ENCODE results near the gene SNX20.

The SNX20 gene

GRCh38 chr16:50702725-50703124 is 21.6 kb upstream of the SNX20 start:
- DNase-seq = no peak

DNA sequence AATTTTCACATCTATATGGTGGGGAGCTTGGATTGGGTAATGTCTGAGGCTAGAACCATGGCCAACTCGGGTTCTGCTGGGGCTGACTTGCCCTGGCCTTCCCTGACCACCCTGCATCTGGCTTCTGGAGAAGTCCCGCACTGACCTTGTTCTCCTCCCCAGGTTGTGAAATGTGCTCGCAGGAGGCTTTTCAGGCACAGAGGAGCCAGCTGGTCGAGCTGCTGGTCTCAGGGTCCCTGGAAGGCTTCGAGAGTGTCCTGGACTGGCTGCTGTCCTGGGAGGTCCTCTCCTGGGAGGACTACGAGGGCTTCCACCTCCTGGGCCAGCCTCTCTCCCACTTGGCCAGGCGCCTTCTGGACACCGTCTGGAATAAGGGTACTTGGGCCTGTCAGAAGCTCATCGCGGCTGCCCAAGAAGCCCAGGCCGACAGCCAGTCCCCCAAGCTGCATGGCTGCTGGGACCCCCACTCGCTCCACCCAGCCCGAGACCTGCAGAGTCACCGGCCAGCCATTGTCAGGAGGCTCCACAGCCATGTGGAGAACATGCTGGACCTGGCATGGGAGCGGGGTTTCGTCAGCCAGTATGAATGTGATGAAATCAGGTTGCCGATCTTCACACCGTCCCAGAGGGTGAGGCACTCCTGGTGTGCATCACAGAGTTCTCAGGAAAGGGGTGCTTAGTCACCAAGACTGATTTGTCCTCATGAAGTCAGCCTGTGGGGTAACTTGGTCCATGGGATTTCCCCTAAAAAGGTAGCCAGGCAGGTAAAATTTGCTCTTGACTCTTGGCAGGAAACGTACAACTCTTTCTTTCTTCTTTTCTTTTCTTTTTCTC is 18.4 kb upstream of the SNX20 start:
- no peak for DNase-seq

DNA sequence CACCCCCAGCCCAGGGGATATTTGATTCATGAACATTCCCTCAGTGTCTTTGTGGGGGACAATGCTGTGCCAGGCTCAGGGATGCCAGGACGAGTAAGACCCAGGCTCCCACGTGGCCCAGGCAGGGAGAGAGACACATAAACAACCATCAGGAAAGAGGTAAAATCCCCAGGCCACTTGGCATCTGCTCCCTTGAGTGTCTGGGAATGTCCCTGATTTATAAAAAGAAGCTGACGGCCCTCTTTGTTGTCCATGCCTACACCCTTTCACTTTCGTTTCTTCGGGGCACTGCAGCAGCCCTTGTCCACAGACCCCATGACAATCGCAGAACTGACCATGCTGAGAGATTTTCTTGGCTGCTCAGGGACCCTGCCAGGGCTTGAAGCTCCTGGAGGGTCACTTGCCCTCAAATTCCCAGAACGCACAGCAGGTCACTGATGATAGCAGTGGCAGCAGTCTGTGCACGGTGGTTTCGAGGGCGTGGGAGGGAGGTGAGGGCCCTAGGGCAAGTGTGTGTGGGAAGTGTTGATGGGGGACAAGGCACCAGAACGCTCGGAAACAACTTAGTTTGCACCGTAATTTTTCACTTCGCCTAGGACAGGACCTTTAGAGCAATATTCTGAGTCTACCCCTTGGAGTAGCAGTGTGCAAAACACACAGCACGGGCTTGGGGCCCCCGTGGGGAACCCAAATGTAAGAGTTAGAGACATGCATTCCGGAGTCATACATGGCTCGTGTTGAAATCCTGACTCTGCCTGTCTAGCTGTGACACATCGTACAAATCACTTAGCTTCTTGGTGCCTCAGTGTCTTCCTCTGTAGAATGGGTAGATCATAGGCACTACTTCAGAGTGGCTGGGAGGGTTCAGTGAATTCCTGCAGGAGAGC is 17.0 kb upstream of the SNX20 start:
- DNase-seq = no peak

GRCh38 chr16:50697421-50697715 is 16.3 kb upstream of the SNX20 start:
- no peak for DNase-seq

DNA sequence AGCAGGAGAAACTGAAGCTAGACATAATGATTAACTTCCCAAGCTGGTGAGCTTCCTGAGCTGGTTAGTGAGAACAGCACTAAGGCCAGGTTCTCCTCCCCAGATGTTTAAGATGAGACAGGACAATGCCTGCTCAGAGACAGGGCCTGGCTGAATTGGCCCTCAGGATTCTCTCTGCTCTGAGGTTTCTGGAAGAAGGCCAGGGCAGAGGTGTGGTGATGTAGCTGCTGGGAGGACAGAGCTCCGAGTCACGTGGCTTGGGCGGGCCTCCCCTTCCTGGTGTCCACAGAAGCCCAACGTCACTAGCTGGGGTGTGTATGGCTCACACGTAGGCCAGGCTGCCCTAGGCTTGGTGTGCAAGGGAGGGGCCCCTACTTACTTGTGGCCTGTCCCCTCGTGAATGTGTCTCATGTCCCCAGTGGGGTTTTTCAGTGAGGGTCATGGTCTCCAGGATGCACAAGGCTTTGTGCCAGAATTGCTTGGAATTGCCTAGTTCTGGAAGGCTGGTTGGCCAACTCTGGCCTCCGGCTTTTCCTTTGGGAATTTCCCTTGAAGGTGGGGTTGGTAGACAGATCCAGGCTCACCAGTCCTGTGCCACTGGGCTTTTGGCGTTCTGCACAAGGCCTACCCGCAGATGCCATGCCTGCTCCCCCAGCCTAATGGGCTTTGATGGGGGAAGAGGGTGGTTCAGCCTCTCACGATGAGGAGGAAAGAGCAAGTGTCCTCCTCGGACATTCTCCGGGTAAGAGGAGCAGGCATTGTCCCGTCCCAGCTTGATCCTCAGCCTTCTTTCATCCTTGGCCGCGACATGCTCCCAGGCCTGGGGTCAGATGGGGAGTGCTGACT is 15.7 kb upstream of the SNX20 start:
- no peak for DNase-seq

GRCh38 chr16:50696126-50696525 is 15.0 kb upstream of the SNX20 start:
- no peak for DNase-seq

GRCh38 chr16:50695017-50696000 is 14.2 kb upstream of the SNX20 start:
- DNase-seq = no peak

GRCh38 chr16:50694206-50694605 is 13.1 kb upstream of the SNX20 start:
- DNase-seq = no peak

DNA sequence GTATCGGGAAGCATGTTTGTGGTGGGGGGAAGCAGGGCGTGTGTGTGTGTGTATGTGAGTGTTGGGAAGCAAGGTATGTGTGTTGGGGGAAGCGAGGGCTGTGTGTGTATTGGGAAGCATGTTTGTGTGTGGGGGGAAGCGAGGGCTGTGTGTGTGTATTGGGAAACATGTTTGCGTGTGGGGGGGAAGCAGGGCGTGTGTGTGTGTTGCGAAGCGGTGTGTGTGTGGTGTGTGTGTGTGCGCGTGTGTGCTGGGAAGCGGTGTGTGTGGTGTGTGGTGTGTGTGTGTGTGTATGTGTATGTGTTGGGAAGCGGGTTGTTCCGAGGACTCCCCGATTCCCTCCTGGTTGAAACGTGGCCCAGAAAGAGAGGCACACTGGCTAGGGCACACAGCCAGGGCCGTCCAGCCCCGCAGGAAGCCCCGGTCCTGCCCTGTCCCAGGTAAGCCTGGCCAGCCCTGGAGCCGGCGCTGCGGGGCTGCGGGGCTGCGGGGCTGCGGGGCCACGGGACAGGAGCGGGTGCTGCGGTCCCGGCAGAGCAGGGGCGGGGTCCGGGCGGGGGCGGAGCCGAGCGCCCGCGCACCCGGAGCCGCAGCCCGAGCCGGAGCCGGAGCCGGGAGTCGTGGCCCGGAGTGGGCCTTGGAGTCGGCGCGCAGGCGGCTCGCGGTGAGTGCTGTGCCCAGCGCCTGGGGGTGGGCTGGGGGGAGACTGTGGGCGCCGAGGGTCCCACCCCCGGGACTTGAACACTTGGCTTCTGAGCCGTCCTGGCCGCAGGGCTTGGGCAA is 12.1 kb upstream of the SNX20 start, which contains the start of gene NOD2:
NOD2 (plus strand) TSS at position 608 of the 783 bp plus-strand sequence. CDS start 5,890 bp downstream, outside the sequence.
- DNase-seq = no peak

DNA sequence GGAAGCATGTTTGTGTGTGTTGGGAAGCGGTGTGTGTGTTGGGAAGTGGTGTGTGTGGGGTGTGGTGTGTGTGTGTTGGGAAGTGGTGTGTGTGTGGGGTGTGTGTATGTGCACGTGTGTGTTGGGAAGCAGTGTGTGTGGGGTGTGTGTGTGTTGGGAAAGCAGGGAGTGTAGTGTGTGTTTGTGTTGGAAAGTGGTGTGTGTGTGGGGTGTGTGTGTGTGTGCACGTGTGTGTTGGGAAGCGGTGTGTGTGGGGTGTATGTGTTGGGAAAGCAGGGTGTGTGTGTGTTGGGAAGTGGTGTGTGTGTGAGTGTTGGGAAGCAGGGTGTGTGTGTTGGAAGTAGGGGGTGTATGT is 11.5 kb upstream of the SNX20 start:
- no peak for DNase-seq

- DNase-seq = no peak
Measured at GRCh38 chr16:50690177-50690576, 9.1 kb upstream of the SNX20 start.

GRCh38 chr16:50688867-50689266 is 7.8 kb upstream of the SNX20 start:
- no peak for DNase-seq

DNA sequence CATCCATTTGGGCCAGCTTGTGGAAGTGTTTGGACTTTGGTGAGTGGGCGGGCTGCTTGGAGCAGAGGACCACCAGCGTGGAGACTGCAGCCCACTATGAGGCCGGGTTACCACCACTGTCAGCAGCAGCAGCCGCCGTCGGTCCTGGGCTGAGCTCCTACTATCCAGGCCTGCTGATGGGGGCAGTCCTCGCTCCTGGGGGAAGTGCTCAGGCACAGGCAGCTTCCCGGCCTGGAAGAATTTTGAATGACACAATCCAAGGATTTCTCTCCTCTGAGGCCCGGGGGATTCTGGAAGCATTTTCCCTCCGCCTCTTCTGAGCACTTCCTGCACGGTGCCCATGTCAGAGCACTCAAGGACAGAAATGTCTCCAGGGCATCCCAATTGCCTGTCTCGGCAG is 7.0 kb upstream of the SNX20 start:
- no peak for DNase-seq

DNA sequence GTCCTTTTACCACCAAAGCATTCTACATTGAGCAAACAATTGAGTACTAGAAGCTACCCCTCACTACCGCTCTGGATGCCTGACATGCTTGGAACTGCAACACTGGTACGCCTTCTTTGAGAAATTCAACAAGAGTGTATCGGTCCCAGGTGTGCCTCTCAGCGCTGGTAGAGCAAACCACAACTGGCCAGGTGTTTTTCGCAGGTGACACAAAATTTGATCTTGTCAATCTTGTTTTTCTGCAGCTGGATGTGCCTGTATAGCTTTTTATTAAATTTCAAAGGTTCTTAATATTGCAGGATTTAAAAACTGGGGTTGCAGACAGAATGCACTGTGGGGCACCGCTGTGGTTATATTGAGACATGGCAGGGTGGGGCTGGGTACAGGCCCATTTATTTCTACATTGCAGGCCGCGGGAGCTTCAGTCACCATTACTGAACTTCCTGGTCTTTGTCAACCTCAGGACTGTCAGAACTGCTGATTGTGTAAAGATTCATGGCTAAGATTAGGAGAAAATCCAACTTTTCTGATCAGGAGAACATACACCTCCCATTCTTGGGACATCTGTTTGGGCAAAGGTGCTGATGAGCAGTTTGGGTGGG is 4.5 kb upstream of the SNX20 start:
- no peak for DNase-seq

DNA sequence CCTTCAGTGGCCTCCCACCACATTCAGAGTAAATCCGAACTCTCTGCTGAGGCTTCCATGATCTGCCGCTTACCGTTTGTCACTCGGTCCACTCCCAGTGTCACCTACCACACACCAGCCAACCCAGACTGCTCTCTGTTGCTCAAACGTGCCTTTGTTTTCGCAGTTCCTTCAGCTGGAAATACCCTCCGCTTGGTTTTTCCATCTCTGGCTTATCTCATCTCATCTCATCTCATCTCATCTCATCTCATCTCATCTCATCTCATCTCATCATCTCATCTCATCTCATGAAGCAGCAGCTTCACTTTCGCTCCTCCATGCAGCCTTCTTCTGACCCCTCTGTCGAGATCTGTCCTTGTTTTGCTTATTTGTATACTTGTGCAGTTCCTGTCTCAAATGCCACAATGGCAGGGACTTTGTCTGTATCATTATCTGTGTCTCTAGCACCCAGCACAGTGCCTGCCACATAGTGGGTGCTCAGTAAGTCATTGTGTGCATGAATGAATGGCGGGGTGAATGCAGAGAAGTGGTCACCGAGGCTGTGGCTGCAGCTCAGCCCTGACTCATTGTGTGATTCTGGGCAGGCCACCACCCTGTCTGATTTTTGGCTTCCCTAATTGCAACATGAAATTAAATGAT is 3.8 kb upstream of the SNX20 start:
- DNase-seq = no peak

GRCh38 chr16:50683689-50684374 is 2.7 kb upstream of the SNX20 start:
- no peak for DNase-seq

GRCh38 chr16:50680556-50680893 is 587 bp downstream of the SNX20 start:
- DNase-seq = no peak

DNA sequence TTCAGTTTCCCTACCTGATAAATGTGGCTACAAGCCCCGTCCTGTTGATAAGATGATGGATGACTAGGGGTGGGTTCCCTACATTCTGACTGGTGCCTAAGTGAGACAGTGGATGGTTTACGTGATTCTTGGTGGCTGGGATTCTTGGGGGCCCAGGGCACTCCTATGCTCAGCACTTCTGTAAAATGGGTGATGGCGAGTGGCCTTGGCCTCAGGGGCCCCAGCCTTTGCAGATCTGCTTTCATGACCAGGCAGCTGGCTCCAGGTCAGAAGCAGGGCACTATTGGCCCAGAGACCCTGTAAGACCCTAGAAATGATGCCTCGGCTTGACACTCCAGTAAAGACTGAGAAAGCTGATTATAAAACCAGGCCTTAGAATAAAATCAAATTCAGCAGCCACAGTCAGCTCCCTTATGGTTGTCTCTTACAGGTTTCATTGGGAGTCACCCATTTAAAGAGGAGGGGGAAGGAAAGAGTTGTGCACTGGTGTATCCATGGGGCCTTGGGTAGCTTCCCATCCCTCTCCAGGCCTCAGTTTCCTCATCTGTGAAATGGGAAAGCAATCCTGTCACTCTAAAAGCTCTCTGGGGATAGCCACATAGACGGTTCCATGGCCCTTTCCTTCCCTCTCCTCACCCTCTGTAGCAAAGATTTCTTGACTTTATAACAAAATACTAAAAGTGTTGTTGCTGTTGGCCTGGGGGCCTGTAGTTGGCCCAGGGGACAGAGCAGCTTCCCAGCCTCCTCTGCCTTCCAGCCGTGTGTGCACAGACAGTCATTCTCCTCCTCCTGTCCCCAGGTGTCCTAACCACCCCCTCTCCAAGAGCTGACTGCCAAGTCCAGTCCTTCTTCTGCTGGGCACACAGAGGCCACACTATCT is 1.2 kb downstream of the SNX20 start:
- no peak for DNase-seq

DNA sequence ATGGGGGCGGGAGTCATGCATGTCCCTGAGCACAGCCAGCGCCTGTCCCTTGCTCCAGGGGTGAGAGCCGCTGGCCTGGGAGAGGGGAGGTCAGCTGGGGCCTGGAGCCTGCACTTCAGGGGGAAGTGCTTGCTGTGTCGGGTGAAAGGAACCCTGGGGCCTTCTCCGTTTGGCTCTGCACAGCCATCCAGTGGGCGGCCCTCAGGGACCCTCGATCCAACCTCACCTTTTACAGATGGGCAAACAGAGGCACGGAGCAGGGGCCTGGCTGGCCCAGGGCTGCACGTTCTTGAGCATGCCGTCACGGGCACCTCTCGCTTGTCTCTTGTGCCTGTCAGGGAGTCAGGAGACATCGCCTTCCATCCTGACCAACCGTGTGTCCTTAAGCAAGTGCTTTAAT is 1.8 kb downstream of the SNX20 start:
- no peak for DNase-seq

Data from cerebellar nuclear complex (tissue), 1 donor.